Measurements from ENCODE around the gene PRR7. TPM values are rescaled to one million over a fixed set of nuclear protein-coding genes. Genes with fewer than 3 reads are reported as not detected.
A peak's percentile ranks its signal among the peaks of the same experiment; 100 is the strongest.

The PRR7 gene
- polyA plus RNA-seq, 3 donors = 1.8 to 17.4 (median 2.1) TPM

DNA sequence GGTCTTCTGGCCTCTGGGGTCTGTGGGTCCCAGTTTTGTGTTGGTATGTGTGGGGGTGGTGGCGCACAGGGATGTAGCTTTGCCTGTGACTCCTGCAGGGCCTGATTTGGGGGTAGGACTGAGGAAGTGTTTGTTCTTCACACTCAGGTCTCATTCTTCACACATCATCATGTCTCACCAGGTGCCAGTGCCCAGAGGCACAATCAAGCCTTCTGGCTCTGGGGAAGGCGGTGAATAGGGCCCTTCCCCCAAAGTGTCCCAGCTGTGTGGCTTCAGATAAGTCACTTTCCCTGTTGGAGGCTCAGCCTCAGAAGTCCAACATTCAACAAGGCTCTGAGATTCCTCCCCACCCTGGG is 21.7 kb downstream of the PRR7 start:
- DNase-seq = no peak
- TF ChIP-seq, protein P1, sequence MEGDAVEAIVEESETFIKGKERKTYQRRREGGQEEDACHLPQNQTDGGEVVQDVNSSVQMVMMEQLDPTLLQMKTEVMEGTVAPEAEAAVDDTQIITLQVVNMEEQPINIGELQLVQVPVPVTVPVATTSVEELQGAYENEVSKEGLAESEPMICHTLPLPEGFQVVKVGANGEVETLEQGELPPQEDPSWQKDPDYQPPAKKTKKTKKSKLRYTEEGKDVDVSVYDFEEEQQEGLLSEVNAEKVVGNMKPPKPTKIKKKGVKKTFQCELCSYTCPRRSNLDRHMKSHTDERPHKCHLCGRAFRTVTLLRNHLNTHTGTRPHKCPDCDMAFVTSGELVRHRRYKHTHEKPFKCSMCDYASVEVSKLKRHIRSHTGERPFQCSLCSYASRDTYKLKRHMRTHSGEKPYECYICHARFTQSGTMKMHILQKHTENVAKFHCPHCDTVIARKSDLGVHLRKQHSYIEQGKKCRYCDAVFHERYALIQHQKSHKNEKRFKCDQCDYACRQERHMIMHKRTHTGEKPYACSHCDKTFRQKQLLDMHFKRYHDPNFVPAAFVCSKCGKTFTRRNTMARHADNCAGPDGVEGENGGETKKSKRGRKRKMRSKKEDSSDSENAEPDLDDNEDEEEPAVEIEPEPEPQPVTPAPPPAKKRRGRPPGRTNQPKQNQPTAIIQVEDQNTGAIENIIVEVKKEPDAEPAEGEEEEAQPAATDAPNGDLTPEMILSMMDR (IDR thresholded peaks at IDR 0.05) = no peak
- peaks cover 8 to 24% of the 10 kb centered on the region in 2 donors for H3K4me1 ChIP-seq (ENCODE audit: control insufficient read depth in 1 of 2, insufficient read depth in 2 of 2, low read length in 2 of 2)
- Mint-ChIP-seq H3K4me1 (peaks cover 24% of the 10 kb centered on the region), H3K27me3 (ENCODE audit: low read depth in 3 of 3) (peaks cover 47 to 53% (median 50%) of the 10 kb centered on the region in 3 donors), H3K4me3 (no peak overlapping the region), H3K27ac (no peak overlapping the region), H3K36me3 (peaks cover 2 to 8% of the 10 kb centered on the region in 2 donors), H3K9me3 (peaks cover 0 to 7% (median 2%) of the 10 kb centered on the region in 7 donors)
- peaks cover 0 to 11% of the 10 kb centered on the region in 2 donors for H3K9me3 ChIP-seq (replicated peaks in 1 of 2; ENCODE audit: control insufficient read depth in 1 of 2, insufficient read depth in 1 of 2, low read length in 2 of 2)
- no peaks in the 10 kb centered on the region for H3K36me3 ChIP-seq (replicated peaks in 1 of 2; ENCODE audit: control insufficient read depth in 1 of 2, insufficient read depth in 2 of 2, low read length in 2 of 2)
- H4K20me1 ChIP-seq (ENCODE audit: insufficient read depth, low read length) = peaks cover 14% of the 10 kb centered on the region
- H3K79me2 ChIP-seq (ENCODE audit: insufficient read depth, low read length) = no peaks in the 10 kb centered on the region
- H3K9ac ChIP-seq (ENCODE audit: insufficient read depth, low read length, poor library complexity, severe bottlenecking) = no peak overlapping the region
- no peak overlapping the region for H3K27ac ChIP-seq (ENCODE audit: low read depth in 1 of 2, low read length in 2 of 2)
- peaks cover 13 to 32% of the 10 kb centered on the region in 2 donors for H3K27me3 ChIP-seq (ENCODE audit: control insufficient read depth in 2 of 2, insufficient read depth in 2 of 2, low read length in 2 of 2)
- WGBS (ENCODE audit: insufficient coverage) = 83% methylated on average over 1 of the region's 2 CpGs
- no peak overlapping the region for H2AFZ ChIP-seq (ENCODE audit: insufficient read depth, low read depth, low read length, poor library complexity, severe bottlenecking)
- no peak overlapping the region for H3K4me2 ChIP-seq (replicated peaks; ENCODE audit: extremely low read depth, low read length, poor library complexity, severe bottlenecking)
- intact Hi-C loops (cut with micrococcal nuclease) = no loop called here
- no peak overlapping the region for H3K4me3 ChIP-seq (replicated peaks in 1 of 3; ENCODE audit: low read depth in 2 of 3, low read length in 3 of 3)

DNA sequence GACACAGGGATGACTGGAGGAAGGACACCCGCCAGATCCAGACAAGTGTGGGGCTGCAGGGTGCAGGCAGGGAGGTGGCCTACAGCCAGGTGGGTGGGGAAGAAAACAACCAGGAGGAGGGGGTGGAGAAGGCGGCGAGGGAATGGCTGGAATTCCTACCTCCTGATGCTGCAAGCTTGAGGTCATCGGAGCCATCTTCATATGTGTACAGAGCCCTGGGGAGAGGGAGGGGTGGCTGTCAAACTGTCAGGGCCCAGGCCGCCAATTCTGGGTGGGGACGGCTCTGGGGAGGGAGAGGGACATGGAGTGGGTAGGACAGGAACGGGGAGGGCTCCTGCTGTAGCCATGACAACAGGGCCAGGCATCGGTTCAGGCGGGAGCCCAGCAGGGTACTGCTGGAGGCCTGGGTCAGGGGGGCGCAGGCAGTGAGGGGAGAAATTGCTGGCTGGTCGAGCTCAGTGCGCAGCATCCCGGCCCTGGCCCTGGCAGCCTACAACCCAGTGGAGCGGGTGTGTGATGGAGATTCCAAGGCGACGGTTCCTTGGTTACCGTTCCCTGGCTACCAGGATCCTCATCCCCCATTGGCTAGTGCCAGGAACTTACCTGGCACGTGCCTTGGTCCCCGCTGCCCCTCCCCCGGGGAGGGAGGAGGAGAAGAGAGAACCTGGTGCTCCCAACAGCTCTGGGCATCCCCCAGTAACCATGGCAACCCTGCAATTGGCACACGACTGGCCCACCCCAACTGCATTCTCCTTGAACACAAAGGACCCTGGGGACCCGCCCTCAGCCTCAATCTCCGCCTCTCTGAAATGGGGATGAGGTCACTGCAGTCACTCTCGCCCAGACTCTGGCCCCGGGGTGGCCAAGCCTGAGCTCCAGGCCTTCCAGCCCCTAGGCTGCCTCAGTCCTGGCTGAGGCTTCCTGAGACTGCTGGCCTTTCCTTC is 22.3 kb downstream of the PRR7 start:
- H3K4me2 ChIP-seq (replicated peaks; ENCODE audit: extremely low read depth, low read length, poor library complexity, severe bottlenecking) = no peak overlapping the region

More for the DNA sequence above, 22.3 kb downstream of the PRR7 start:
- peaks cover 3 to 10% of the 10 kb centered on the region in 2 donors for H3K36me3 Mint-ChIP-seq
- Histone ChIP-seq H3K36me3 (replicated peaks in 1 of 2; ENCODE audit: control insufficient read depth in 1 of 2, insufficient read depth in 2 of 2, low read length in 2 of 2) (no peaks in the 10 kb centered on the region), H4K20me1 (ENCODE audit: insufficient read depth, low read length) (peaks cover 14% of the 10 kb centered on the region), H3K9ac (ENCODE audit: insufficient read depth, low read length, poor library complexity, severe bottlenecking) (no peak overlapping the region), H3K9me3 (replicated peaks in 1 of 2; ENCODE audit: control insufficient read depth in 1 of 2, insufficient read depth in 1 of 2, low read length in 2 of 2) (peaks cover 0 to 11% of the 10 kb centered on the region in 2 donors), H3K27me3 (ENCODE audit: control insufficient read depth in 2 of 2, insufficient read depth in 2 of 2, low read length in 2 of 2) (peaks cover 15 to 34% of the 10 kb centered on the region in 2 donors), H3K4me3 (replicated peaks in 1 of 3; ENCODE audit: low read depth in 2 of 3, low read length in 3 of 3) (no peak overlapping the region), H3K4me1 (ENCODE audit: control insufficient read depth in 1 of 2, insufficient read depth in 2 of 2, low read length in 2 of 2) (peaks cover 6 to 21% of the 10 kb centered on the region in 2 donors), H3K79me2 (ENCODE audit: insufficient read depth, low read length) (no peaks in the 10 kb centered on the region), H2AFZ (ENCODE audit: insufficient read depth, low read depth, low read length, poor library complexity, severe bottlenecking) (no peak overlapping the region), H3K27ac (ENCODE audit: low read depth in 1 of 2, low read length in 2 of 2) (no peak overlapping the region)
- peaks cover 0 to 10% (median 4%) of the 10 kb centered on the region in 7 donors for H3K9me3 Mint-ChIP-seq
- 87% methylated on average over 18 of the region's 25 CpGs for WGBS (ENCODE audit: insufficient coverage)
- DNase-seq = no peak
- peak overlapping the region in 1 of 2 donors; percentile 69 for H3K4me3 Mint-ChIP-seq
- TF ChIP-seq, protein P1 (IDR thresholded peaks at IDR 0.05) = no peak
- intact Hi-C loops (cut with micrococcal nuclease) = no loop called here
- H3K27me3 Mint-ChIP-seq (ENCODE audit: low read depth in 3 of 3) = peaks cover 47 to 57% (median 54%) of the 10 kb centered on the region in 3 donors
- no peak overlapping the region for H3K27ac Mint-ChIP-seq
- peaks cover 22% of the 10 kb centered on the region for H3K4me1 Mint-ChIP-seq
